H1 (cell line): ENCODE results near the gene SPCS1. TPM values are rescaled to one million over a fixed set of nuclear protein-coding genes. Genes with fewer than 3 reads are reported as not detected.
A peak's percentile ranks its signal among the peaks of the same experiment; 100 is the strongest.

Source experiments
- ASH2L ChIP-seq: fragments of 200-600, 300-600 bp; sonication (generic); IDR thresholded peaks from one replicate; pipeline ENCODE4 v1.7.1; 2017; ENCODE audit warnings: low read length
- CBX8 ChIP-seq: fragments of 300-800, 300-1000 bp; sonication (generic); IDR thresholded peaks from 2 replicates; pipeline ENCODE4 v1.7.1; 2016; ENCODE audit warnings: low read depth, low read length, borderline replicate concordance
- CEBPB ChIP-seq: IDR thresholded peaks from 2 replicates; pipeline ENCODE4 v1.6.1; 2012; ENCODE audit warnings: low read depth, low read length
- EP300 ChIP-seq, 2 experiments: IDR thresholded peaks; 1 replicate in 1 of 2; 2 replicates in 1 of 2; pipeline ENCODE4 v1.6.1; 2011 to 2012; ENCODE audit warnings: low read depth in 2 of 2, low read length in 2 of 2, mild to moderate bottlenecking in 2 of 2, borderline replicate concordance in 1 of 2, inconsistent platforms in 1 of 2, moderate library complexity in 1 of 2
- KDM1A ChIP-seq: fragments of 200-600, 300-600 bp; sonication (generic); IDR thresholded peaks from 2 replicates; pipeline ENCODE4 v1.7.1; 2016; ENCODE audit warnings: mild to moderate bottlenecking, low read length, borderline replicate concordance
- KDM4A ChIP-seq: IDR thresholded peaks from one replicate; pipeline ENCODE4 v1.7.1; 2012; ENCODE audit warnings: low read depth, mild to moderate bottlenecking, moderate library complexity, low read length, inconsistent platforms; ENCODE audit not compliant: severe bottlenecking
- SAP30 ChIP-seq: fragments of 300-600 bp; sonication (generic); IDR thresholded peaks from 2 replicates; pipeline ENCODE4 v1.7.1; 2012; ENCODE audit warnings: low read length, moderate library complexity, mild to moderate bottlenecking, inconsistent platforms; ENCODE audit not compliant: insufficient read depth, insufficient replicate concordance
- SP4 ChIP-seq: IDR thresholded peaks from 2 replicates; pipeline ENCODE4 v1.6.1; 2012; ENCODE audit warnings: low read length, inconsistent platforms
- TCF12 ChIP-seq: IDR thresholded peaks from 2 replicates; pipeline ENCODE4 v1.6.1; 2011; ENCODE audit warnings: low read depth, mild to moderate bottlenecking, low read length
- polyA plus RNA-seq, 7 experiments: library from polyadenylated mRNA; depleted of rRNA in 3 of 7; stranded (reverse) in 5 of 7; unstranded in 2 of 7; fragments of >200 nt in 5 of 7; fragments of 200-250 nt in 2 of 7; gene quantifications; 1 replicate in 5 of 7; 2 replicates in 1 of 7; 4 replicates in 1 of 7; pipeline versions ENCODE4 v1.2.1 to v1.2.3, GENCODE V29; 2011 to 2013; ENCODE audit warnings: missing spikeins in 2 of 7, mixed read lengths in 2 of 7
- total RNA-seq: library from RNA; stranded (reverse); fragmentation: NEBNext Ultra II Directional; extraction: Animal tissue kit (Norgen Biotek cat#: 25700); gene quantifications from 2 replicates; pipeline ENCODE4 v1.2.1, GENCODE V29; 2021
- TF ChIP-seq, protein P1 (sequence below): fragments of 300-600 bp; sonication (generic); IDR thresholded peaks from 2 replicates; pipeline ENCODE4 v1.7.1; 2012; ENCODE audit warnings: low read length, moderate library complexity, mild to moderate bottlenecking, inconsistent platforms; ENCODE audit not compliant: insufficient replicate concordance
- TF ChIP-seq, protein P2 (sequence below): IDR thresholded peaks from 2 replicates; pipeline ENCODE4 v1.6.1; 2011; ENCODE audit warnings: low read depth, mild to moderate bottlenecking, low read length; ENCODE audit not compliant: insufficient read depth

SPCS1 gene
- total and polyA plus RNA-seq, 2 of the 8 experiments (the other 6 are each of a cell fraction or from before 2014, with no cell fraction given), result 104 to 191 TPM

DNA sequence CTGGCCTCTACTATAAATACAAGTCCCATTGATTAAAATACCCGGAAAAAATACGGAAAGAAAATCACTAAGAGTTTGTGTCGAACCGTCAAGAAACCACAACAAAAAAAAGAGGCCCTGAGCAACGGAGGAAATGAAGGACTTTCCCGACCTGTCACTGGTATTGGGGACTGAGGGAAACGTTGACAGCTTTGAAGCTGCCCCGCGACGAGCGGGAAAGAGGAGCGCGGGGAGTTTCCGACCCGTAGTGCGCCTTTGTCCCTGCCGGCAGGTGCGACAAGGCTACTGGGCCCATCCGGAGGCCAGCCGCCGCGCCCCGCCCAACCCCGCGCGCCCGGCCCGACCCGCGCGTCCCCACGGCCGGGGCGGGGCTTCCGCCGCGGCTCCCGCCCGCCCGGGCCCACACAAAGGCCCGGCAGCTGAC, 20.6 kb upstream of the SPCS1 start (continued):
- TF ChIP-seq, protein P1, sequence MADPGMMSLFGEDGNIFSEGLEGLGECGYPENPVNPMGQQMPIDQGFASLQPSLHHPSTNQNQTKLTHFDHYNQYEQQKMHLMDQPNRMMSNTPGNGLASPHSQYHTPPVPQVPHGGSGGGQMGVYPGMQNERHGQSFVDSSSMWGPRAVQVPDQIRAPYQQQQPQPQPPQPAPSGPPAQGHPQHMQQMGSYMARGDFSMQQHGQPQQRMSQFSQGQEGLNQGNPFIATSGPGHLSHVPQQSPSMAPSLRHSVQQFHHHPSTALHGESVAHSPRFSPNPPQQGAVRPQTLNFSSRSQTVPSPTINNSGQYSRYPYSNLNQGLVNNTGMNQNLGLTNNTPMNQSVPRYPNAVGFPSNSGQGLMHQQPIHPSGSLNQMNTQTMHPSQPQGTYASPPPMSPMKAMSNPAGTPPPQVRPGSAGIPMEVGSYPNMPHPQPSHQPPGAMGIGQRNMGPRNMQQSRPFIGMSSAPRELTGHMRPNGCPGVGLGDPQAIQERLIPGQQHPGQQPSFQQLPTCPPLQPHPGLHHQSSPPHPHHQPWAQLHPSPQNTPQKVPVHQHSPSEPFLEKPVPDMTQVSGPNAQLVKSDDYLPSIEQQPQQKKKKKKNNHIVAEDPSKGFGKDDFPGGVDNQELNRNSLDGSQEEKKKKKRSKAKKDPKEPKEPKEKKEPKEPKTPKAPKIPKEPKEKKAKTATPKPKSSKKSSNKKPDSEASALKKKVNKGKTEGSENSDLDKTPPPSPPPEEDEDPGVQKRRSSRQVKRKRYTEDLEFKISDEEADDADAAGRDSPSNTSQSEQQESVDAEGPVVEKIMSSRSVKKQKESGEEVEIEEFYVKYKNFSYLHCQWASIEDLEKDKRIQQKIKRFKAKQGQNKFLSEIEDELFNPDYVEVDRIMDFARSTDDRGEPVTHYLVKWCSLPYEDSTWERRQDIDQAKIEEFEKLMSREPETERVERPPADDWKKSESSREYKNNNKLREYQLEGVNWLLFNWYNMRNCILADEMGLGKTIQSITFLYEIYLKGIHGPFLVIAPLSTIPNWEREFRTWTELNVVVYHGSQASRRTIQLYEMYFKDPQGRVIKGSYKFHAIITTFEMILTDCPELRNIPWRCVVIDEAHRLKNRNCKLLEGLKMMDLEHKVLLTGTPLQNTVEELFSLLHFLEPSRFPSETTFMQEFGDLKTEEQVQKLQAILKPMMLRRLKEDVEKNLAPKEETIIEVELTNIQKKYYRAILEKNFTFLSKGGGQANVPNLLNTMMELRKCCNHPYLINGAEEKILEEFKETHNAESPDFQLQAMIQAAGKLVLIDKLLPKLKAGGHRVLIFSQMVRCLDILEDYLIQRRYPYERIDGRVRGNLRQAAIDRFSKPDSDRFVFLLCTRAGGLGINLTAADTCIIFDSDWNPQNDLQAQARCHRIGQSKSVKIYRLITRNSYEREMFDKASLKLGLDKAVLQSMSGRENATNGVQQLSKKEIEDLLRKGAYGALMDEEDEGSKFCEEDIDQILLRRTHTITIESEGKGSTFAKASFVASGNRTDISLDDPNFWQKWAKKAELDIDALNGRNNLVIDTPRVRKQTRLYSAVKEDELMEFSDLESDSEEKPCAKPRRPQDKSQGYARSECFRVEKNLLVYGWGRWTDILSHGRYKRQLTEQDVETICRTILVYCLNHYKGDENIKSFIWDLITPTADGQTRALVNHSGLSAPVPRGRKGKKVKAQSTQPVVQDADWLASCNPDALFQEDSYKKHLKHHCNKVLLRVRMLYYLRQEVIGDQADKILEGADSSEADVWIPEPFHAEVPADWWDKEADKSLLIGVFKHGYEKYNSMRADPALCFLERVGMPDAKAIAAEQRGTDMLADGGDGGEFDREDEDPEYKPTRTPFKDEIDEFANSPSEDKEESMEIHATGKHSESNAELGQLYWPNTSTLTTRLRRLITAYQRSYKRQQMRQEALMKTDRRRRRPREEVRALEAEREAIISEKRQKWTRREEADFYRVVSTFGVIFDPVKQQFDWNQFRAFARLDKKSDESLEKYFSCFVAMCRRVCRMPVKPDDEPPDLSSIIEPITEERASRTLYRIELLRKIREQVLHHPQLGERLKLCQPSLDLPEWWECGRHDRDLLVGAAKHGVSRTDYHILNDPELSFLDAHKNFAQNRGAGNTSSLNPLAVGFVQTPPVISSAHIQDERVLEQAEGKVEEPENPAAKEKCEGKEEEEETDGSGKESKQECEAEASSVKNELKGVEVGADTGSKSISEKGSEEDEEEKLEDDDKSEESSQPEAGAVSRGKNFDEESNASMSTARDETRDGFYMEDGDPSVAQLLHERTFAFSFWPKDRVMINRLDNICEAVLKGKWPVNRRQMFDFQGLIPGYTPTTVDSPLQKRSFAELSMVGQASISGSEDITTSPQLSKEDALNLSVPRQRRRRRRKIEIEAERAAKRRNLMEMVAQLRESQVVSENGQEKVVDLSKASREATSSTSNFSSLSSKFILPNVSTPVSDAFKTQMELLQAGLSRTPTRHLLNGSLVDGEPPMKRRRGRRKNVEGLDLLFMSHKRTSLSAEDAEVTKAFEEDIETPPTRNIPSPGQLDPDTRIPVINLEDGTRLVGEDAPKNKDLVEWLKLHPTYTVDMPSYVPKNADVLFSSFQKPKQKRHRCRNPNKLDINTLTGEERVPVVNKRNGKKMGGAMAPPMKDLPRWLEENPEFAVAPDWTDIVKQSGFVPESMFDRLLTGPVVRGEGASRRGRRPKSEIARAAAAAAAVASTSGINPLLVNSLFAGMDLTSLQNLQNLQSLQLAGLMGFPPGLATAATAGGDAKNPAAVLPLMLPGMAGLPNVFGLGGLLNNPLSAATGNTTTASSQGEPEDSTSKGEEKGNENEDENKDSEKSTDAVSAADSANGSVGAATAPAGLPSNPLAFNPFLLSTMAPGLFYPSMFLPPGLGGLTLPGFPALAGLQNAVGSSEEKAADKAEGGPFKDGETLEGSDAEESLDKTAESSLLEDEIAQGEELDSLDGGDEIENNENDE, result no peak
- TF ChIP-seq KDM1A (no peak), TCF12 (0 out of 2 replicates have a peak, but pooled peaks have one; percentile 55), KDM4A (no peak), CBX8 (no peak), EP300 (IDR thresholded peaks at IDR 0.05; ENCODE audit: borderline replicate concordance in 1 of 2, low read depth in 2 of 2, low read length in 2 of 2) (no peak), ASH2L (no peak), SP4 (no peak), SAP30 (peak; percentile 82), CEBPB (no peak)
- TF ChIP-seq, protein P2, sequence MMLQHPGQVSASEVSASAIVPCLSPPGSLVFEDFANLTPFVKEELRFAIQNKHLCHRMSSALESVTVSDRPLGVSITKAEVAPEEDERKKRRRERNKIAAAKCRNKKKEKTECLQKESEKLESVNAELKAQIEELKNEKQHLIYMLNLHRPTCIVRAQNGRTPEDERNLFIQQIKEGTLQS, result no peak
